Measurements from ENCODE around the gene KATNB1. TPM values are rescaled to one million over a fixed set of nuclear protein-coding genes. Genes with fewer than 3 reads are reported as not detected.

KATNB1 gene
- total RNA-seq, 3 donors from 2014 or later, result 15.5 to 20.9 (median 17.0) TPM

DNA sequence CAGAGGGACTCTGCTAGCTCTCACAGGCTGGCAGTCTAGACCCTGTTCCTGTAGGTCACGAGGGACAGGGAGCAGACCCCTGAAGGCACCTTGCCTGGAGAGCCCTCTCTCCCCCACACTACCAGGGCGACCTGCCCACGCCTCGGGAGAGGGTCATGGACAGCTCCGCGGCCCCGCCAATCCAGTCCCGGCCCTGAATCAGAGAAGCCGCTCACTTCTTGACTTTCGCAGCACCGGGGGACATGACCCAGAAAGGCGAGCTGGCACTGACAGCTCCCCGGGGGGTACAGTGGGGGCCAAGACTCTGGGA lies 61.6 kb downstream of the KATNB1 start:
- intact Hi-C loops (cut with DNase I; ENCODE audit: low total_unique reads), result no loop called here
- H3K36me3 ChIP-seq, result no peaks in the 10 kb centered on the region
- no peaks in the 10 kb centered on the region for H3K4me1 ChIP-seq
- H3K4me3 ChIP-seq, result peak overlapping the region in 2 of 3 donors; percentile 46 to 57
- peak overlapping the region; percentile 91 to 95 for H3K27ac ChIP-seq
- no peaks in the 10 kb centered on the region for H3K27me3 ChIP-seq
- DNase-seq (ENCODE audit: low spot score in 2 of 2), result no peak
- TF ChIP-seq POLR2AphosphoS5 (IDR thresholded peaks at IDR 0.05), result no peak
- TF ChIP-seq POLR2A (IDR thresholded peaks at IDR 0.05), result no peak
- TF ChIP-seq, protein P1, sequence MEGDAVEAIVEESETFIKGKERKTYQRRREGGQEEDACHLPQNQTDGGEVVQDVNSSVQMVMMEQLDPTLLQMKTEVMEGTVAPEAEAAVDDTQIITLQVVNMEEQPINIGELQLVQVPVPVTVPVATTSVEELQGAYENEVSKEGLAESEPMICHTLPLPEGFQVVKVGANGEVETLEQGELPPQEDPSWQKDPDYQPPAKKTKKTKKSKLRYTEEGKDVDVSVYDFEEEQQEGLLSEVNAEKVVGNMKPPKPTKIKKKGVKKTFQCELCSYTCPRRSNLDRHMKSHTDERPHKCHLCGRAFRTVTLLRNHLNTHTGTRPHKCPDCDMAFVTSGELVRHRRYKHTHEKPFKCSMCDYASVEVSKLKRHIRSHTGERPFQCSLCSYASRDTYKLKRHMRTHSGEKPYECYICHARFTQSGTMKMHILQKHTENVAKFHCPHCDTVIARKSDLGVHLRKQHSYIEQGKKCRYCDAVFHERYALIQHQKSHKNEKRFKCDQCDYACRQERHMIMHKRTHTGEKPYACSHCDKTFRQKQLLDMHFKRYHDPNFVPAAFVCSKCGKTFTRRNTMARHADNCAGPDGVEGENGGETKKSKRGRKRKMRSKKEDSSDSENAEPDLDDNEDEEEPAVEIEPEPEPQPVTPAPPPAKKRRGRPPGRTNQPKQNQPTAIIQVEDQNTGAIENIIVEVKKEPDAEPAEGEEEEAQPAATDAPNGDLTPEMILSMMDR (IDR thresholded peaks at IDR 0.05), result no peak
- no peaks in the 10 kb centered on the region for H3K9me3 ChIP-seq

DNA sequence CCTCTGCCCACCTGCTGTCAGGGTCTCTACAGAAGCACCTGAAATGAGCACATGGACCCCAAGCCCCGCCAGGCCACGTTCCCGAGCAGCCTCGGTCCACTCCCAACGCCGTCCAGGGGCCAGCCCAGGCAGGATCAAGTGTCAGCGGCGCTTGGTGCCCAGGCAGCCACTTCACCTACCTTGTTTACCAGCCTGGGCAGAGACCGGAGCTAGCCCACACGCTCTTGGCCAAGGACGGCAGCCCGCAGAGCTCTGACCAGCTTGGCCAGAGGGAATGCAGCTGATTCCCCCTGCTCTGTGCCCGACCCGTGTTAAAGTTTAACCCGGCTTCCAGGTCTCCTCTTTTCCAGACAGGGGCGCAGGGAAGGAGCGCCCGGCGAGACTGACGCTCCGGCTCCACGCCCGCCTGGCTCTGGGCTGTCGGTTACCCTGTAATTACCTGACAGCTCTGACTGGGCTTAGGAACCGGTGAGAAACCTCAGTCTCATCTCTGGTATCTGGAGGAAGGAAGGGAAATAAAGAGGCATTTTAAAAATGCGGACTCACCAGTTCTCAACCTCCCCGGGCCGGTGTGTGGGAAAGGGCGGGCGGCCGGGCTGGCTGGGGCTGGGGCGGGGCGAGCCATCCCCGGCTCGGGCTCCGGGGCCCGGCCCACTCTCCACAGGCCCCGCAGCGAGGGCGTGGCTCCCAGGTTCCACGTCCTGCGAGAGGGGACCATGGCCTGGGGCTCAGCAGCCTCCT lies 62.1 kb downstream of the KATNB1 start:
- DNase-seq (ENCODE audit: low spot score in 2 of 2), result peak; percentile 68 to 79
- H3K27ac ChIP-seq, result peak overlapping the region; percentile 91 to 95
- H3K36me3 ChIP-seq, result no peaks in the 10 kb centered on the region
- H3K4me3 ChIP-seq, result peak overlapping the region in 2 of 3 donors; percentile 46 to 57
- intact Hi-C loops (cut with DNase I; ENCODE audit: low total_unique reads), result no loop called here
- H3K9me3 ChIP-seq, result no peaks in the 10 kb centered on the region
- TF ChIP-seq POLR2A (IDR thresholded peaks at IDR 0.05) (peak; percentile 49), POLR2AphosphoS5 (IDR thresholded peaks at IDR 0.05) (peak in 1 of 3 donors; percentile 50)
- TF ChIP-seq, protein P1 (IDR thresholded peaks at IDR 0.05), result no peak
- no peaks in the 10 kb centered on the region for H3K27me3 ChIP-seq
- H3K4me1 ChIP-seq, result peaks cover 0 to 1% of the 10 kb centered on the region in 2 donors

DNA sequence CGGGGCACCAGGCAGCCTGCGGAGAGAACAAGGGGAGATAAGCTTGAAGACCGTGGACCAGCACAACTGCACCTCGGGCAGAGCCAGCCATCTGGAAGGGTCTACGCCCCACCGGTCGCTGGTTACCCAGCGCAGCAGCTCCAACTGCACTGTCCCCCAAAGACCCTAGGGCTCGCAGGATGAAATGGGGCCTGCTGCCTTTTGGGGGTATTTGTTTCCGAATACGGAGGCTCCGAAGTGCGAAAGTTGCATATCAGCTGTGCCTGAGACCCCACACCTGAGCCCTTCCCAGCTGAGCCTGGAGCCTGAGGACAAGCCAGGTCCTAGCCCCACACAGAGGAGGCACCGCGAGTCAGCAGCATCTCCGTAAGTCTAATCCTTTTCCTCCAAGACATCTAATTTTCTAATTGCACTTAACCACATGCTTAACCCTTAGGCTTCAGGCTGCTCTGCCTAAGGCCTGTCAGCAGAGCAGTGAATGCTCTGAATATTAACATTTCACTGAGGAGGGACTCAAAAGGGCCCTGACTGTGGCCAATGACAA lies 62.8 kb downstream of the KATNB1 start:
- peak overlapping the region; percentile 91 to 95 for H3K27ac ChIP-seq
- no peaks in the 10 kb centered on the region for H3K27me3 ChIP-seq
- H3K4me3 ChIP-seq, result peak overlapping the region in 2 of 3 donors; percentile 46 to 57

DNA sequence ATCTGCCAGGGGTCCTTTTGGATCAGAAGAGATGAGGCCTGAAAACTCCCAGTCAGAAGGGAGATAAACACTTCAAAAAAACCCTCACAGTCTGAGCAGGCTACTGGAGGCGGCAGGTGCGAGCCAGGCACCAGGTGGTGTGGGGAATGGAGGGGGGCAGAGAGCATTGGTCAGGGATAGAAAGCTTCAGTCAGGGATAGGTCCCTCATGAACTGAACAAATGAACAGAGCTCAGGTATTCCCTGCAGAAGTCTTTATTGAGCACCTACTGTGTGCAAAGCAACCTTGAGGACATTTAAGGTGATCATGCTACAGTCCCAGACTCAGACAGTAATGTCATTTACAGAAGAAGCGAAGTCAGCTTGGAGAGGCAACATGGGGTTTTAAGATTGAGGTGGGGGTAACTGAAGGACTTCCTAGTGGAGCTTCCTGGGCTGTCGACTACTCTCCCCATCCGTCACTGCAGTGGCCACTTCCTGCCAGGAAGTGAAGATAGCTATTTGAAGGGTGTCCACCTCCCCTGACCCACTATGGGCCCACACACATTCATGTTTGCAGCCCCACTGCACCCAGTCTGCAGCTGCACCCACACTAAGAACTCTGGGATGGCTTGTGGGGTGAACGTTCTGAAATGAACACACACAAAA lies 63.5 kb downstream of the KATNB1 start:
- Histone ChIP-seq H3K4me3 (peak overlapping the region in 1 of 3 donors; percentile 46), H3K27me3 (no peaks in the 10 kb centered on the region), H3K27ac (peak overlapping the region; percentile 91 to 95), H3K9me3 (no peaks in the 10 kb centered on the region), H3K4me1 (peaks cover 0 to 8% of the 10 kb centered on the region in 2 donors), H3K36me3 (no peaks in the 10 kb centered on the region)
- TF ChIP-seq, protein P1 (IDR thresholded peaks at IDR 0.05), result no peak
- TF ChIP-seq POLR2AphosphoS5 (IDR thresholded peaks at IDR 0.05) (no peak), POLR2A (IDR thresholded peaks at IDR 0.05) (no peak)
- DNase-seq (ENCODE audit: low spot score in 2 of 2), result no peak
- intact Hi-C loops (cut with DNase I; ENCODE audit: low total_unique reads), result no loop called here

More for the DNA sequence above, 62.8 kb downstream of the KATNB1 start:
- Histone ChIP-seq H3K36me3 (no peaks in the 10 kb centered on the region), H3K9me3 (no peaks in the 10 kb centered on the region), H3K4me1 (peaks cover 0 to 6% of the 10 kb centered on the region in 2 donors)
- intact Hi-C loops (cut with DNase I; ENCODE audit: low total_unique reads), result no loop called here
- no peak for DNase-seq (ENCODE audit: low spot score in 2 of 2)
- TF ChIP-seq POLR2A (IDR thresholded peaks at IDR 0.05) (no peak), POLR2AphosphoS5 (IDR thresholded peaks at IDR 0.05) (no peak)
- TF ChIP-seq, protein P1 (IDR thresholded peaks at IDR 0.05), result no peak

Measured in breast epithelium (tissue), 4 donors.